ENCODE results near the gene TMEM179. TPM values are rescaled to one million over a fixed set of nuclear protein-coding genes. Genes with fewer than 3 reads are reported as not detected.

Gene TMEM179
- total and polyA plus RNA-seq, 2 of the 8 experiments (the other 6 are each of a cell fraction or from before 2014, with no cell fraction given), result 2.9 to 4.0 TPM

- TF ChIP-seq, protein P1, sequence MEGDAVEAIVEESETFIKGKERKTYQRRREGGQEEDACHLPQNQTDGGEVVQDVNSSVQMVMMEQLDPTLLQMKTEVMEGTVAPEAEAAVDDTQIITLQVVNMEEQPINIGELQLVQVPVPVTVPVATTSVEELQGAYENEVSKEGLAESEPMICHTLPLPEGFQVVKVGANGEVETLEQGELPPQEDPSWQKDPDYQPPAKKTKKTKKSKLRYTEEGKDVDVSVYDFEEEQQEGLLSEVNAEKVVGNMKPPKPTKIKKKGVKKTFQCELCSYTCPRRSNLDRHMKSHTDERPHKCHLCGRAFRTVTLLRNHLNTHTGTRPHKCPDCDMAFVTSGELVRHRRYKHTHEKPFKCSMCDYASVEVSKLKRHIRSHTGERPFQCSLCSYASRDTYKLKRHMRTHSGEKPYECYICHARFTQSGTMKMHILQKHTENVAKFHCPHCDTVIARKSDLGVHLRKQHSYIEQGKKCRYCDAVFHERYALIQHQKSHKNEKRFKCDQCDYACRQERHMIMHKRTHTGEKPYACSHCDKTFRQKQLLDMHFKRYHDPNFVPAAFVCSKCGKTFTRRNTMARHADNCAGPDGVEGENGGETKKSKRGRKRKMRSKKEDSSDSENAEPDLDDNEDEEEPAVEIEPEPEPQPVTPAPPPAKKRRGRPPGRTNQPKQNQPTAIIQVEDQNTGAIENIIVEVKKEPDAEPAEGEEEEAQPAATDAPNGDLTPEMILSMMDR (IDR thresholded peaks at IDR 0.05; ENCODE audit: control extremely low read depth in 1 of 3, insufficient read depth in 1 of 3, low read depth in 1 of 3, low read length in 3 of 3), result peak; percentile 91 to 99 (median 99)
- TF ChIP-seq CTBP2 (IDR thresholded peaks at IDR 0.05; ENCODE audit: borderline replicate concordance, insufficient read depth, insufficient read length, low read length) (peak; percentile 84), POLR2A (IDR thresholded peaks at IDR 0.05; ENCODE audit: control extremely low read depth in 1 of 2, low read depth in 2 of 2, low read length in 2 of 2) (0 out of 3 replicates have a peak, but pooled peaks of 1 of the 2 experiments have one; percentile 33), RAD21 (IDR thresholded peaks at IDR 0.05 in 1 of 2, conservative IDR thresholded peaks at IDR 0.05 in 1 of 2; ENCODE audit: low read depth in 2 of 2, low read length in 2 of 2) (peak; percentile 87 to 95), GTF2F1 (IDR thresholded peaks at IDR 0.05; ENCODE audit: borderline replicate concordance, low read depth, low read length) (no peak), SP2 (IDR thresholded peaks at IDR 0.05; ENCODE audit: low read length) (no peak), TBP (IDR thresholded peaks at IDR 0.05; ENCODE audit: low read depth, low read length) (0 out of 2 replicates have a peak, but pooled peaks have one; percentile 18), ASH2L (IDR thresholded peaks at IDR 0.05; ENCODE audit: low read length) (peak; percentile 95), EZH2 (IDR thresholded peaks at IDR 0.05; ENCODE audit: low read depth, low read length, severe bottlenecking) (peak; percentile 36), GABPA (IDR thresholded peaks at IDR 0.05; ENCODE audit: borderline replicate concordance, insufficient read depth, low read length) (no peak), USF2 (IDR thresholded peaks at IDR 0.05; ENCODE audit: low read length) (no peak), ATF2 (IDR thresholded peaks at IDR 0.05; ENCODE audit: low read length) (no peak), CBX5 (IDR thresholded peaks at IDR 0.05; ENCODE audit: low read depth, low read length) (no peak), HDAC6 (IDR thresholded peaks at IDR 0.05; ENCODE audit: low read depth, low read length) (no peak), CREB1 (IDR thresholded peaks at IDR 0.05) (0 out of 2 replicates have a peak, but pooled peaks have one; percentile 37), TAF1 (IDR thresholded peaks at IDR 0.05; ENCODE audit: low read depth, low read length) (0 out of 2 replicates have a peak, but pooled peaks have one; percentile 25), SP4 (IDR thresholded peaks at IDR 0.05; ENCODE audit: low read length) (no peak)
Observed at GRCh38 chr14:104650057-104650980, 45.7 kb upstream of the TMEM179 start (continued).

All from H1 (cell line).